ENCODE measurements around the gene RNF11. TPM values are rescaled to one million over a fixed set of nuclear protein-coding genes. Genes with fewer than 3 reads are reported as not detected.

Gene RNF11, protein sequence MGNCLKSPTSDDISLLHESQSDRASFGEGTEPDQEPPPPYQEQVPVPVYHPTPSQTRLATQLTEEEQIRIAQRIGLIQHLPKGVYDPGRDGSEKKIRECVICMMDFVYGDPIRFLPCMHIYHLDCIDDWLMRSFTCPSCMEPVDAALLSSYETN
- total RNA-seq (2014; rRNA removed; shearing (Covaris generic)): 145 and 160 TPM in 2 replicates

DNA sequence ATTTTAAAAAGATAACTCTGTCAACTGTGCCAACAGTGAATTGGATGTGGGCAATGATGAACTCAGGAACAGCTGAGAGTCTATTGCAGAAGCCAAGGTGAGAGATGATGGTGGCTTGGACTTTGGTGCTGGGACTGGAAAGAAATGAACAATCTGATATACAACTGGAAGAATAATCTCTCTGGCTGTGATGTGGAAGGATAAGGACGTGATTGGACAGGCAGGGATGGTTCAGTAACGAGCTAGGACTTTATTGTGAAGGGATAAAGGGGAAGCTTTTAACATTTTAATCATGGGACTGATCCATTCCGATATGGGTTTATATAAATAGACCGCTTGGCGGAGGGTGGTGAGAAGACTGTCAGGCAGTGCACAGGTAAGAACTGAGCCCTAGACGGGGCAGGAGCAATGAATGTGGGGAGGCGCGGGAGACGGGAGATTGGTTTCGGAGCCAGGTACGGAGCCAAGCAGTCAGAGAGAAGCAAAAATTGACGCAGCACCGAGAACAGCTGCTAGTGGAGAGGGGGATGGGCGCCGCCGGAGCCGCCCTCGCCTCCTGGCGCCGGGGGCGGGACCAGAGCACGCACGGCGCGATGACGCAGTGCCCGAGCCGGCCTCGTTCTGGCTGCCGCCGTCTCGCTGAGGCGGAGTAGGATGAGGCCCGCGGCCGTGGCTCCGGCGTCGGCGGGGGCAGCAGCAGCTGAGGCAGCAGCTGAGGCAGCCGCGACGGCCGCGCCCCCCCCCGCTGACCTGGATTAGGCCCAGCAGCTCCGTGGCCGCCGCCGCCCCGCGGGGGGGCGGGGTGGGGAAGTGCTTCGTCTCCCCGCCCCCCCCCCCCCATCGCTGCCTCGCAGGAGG, at the start of gene RNF11:
Gene RNF11, plus strand, starts transcription at position 601 of the 858 bp plus-strand sequence. CDS start 484 bp downstream, outside the sequence.
- Histone ChIP-seq H3K4me3 (peak within 1 kb of the TSS; percentile 98), H3K9me3 (replicated peaks) (no peaks in the 10 kb centered on the region), H3K27me3 (no peaks in the 10 kb centered on the region), H3K27ac (peak within 1 kb of the TSS; percentile 95), H3K36me3 (peaks cover 7% of the 10 kb centered on the region), H3K4me1 (peaks cover 15% of the 10 kb centered on the region)
- peak; percentile 97 for DNase-seq

DNA sequence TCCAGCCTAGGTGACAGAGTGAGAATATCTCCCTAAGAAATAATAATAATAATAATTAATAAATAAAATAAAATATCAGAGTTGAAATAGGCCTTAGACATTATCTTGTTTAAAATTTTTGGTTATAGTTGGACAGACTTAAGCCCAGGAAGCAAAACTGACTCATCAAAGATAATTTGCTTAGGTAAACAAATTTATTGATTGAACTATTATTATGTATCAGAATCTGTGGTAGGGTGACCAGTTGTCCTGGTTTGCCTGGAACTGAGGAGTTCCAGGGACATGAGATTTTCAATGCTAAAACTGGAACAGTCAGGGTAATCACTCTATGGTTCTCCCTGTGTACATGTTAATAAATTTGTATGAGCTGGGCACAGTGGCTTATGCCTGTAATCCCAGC, 47.8 kb upstream of the RNF11 start:
- no peak overlapping the region for H3K4me3 ChIP-seq
- DNase-seq: no peak
- H3K27ac ChIP-seq: no peak overlapping the region
- no peaks in the 10 kb centered on the region for H3K27me3 ChIP-seq
- H3K4me1 ChIP-seq: peaks cover 4% of the 10 kb centered on the region
- H3K36me3 ChIP-seq: no peaks in the 10 kb centered on the region
- H3K9me3 ChIP-seq (replicated peaks): no peaks in the 10 kb centered on the region

DNA sequence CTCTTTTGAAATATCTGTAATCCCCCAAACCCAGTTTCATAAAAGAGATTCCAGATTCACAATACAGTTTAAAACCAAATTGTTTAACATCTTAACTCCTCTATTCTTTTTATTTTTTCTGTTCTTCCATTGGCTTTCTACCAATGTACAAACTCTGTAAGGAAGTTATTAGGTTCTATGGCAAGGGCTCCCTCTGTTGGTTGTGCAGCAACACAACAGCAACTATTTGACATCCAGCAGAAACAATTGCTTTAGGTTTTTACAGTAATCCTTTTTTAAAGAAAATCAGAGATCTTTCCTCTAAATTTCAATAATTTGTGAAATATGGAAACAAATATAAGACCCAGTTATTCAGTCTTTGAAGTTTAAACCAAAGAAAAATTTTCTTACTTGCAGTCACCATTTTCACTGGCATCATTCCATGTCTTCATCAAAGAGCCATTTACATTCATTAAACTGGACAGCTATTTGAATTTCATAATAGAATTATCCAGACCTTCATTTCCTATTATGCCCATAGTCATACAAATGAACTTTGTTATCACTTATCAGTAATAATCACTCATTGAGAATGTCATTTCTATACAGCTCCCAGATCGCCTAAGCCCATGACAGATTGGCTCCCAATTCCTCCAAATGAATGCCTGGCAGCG, 46.5 kb upstream of the RNF11 start:
- Histone ChIP-seq H3K36me3 (no peaks in the 10 kb centered on the region), H3K9me3 (replicated peaks) (no peaks in the 10 kb centered on the region), H3K27me3 (no peaks in the 10 kb centered on the region), H3K4me1 (peaks cover 4% of the 10 kb centered on the region; the same call in 1 of the 2 replicates), H3K4me3 (no peak overlapping the region), H3K27ac (no peak overlapping the region)
- DNase-seq: peak; percentile 53 to 85

GRCh38 chr1:51190961-51191360, 45.1 kb upstream of the RNF11 start:
- peaks cover 4% of the 10 kb centered on the region; the same call in 1 of the 2 replicates for H3K4me1 ChIP-seq
- H3K27ac ChIP-seq: no peak overlapping the region
- no peaks in the 10 kb centered on the region for H3K36me3 ChIP-seq
- no peaks in the 10 kb centered on the region for H3K27me3 ChIP-seq
- H3K9me3 ChIP-seq (replicated peaks): no peaks in the 10 kb centered on the region
- DNase-seq: no peak
- no peak overlapping the region for H3K4me3 ChIP-seq

- Histone ChIP-seq H3K9me3 (replicated peaks) (no peaks in the 10 kb centered on the region), H3K4me1 (peaks cover 4% of the 10 kb centered on the region; the same call in 1 of the 2 replicates), H3K27ac (no peak overlapping the region), H3K36me3 (no peaks in the 10 kb centered on the region), H3K4me3 (no peak overlapping the region), H3K27me3 (no peaks in the 10 kb centered on the region)
- peak; percentile 78 to 91 for DNase-seq
Measured at GRCh38 chr1:51192213-51192843, 43.7 kb upstream of the RNF11 start.

GRCh38 chr1:51193564-51193963, 42.5 kb upstream of the RNF11 start:
- no peaks in the 10 kb centered on the region for H3K36me3 ChIP-seq
- DNase-seq: no peak
- no peak overlapping the region for H3K27ac ChIP-seq
- no peak overlapping the region for H3K4me3 ChIP-seq
- H3K4me1 ChIP-seq: peaks cover 4% of the 10 kb centered on the region; the same call in 1 of the 2 replicates
- H3K27me3 ChIP-seq: no peaks in the 10 kb centered on the region
- no peaks in the 10 kb centered on the region for H3K9me3 ChIP-seq (replicated peaks)

GRCh38 chr1:51203121-51203873, 32.8 kb upstream of the RNF11 start:
- H3K27me3 ChIP-seq: no peaks in the 10 kb centered on the region
- H3K4me3 ChIP-seq: no peak overlapping the region
- no peaks in the 10 kb centered on the region for H3K36me3 ChIP-seq
- H3K9me3 ChIP-seq (replicated peaks): no peaks in the 10 kb centered on the region
- DNase-seq: no peak
- no peaks in the 10 kb centered on the region; the same call in 1 of the 2 replicates for H3K4me1 ChIP-seq
- H3K27ac ChIP-seq: no peak overlapping the region

- Histone ChIP-seq H3K4me1 (no peaks in the 10 kb centered on the region; the same call in 1 of the 2 replicates), H3K4me3 (no peak overlapping the region), H3K27ac (no peak overlapping the region), H3K9me3 (replicated peaks) (no peaks in the 10 kb centered on the region), H3K36me3 (no peaks in the 10 kb centered on the region), H3K27me3 (no peaks in the 10 kb centered on the region)
- DNase-seq: no peak
Measured at GRCh38 chr1:51203874-51204245, 32.2 kb upstream of the RNF11 start.

DNA sequence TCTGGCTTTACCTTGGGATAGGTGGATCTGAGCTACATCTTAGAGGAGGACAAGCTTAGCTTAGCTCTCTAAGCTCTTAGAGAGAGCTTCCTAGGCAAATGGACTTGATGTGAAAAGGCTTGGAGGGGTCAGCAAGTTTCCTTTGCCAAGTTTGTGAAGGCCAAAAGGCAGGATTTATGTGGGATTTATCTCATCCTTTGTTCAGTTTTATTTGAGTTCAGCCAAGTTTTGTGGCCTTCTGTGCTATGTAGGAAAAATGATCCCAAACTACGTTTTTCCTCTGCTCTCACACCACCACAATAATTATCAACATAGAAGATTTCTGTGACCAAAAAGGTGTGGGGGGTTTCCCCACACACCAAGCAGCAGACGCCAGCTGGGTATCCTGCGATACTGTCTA, 26.0 kb upstream of the RNF11 start:
- DNase-seq: no peak
- no peaks in the 10 kb centered on the region for H3K27me3 ChIP-seq
- no peaks in the 10 kb centered on the region for H3K4me1 ChIP-seq
- no peak overlapping the region for H3K4me3 ChIP-seq
- H3K27ac ChIP-seq: no peak overlapping the region
- no peaks in the 10 kb centered on the region for H3K9me3 ChIP-seq (replicated peaks)
- no peaks in the 10 kb centered on the region for H3K36me3 ChIP-seq

- H3K27me3 ChIP-seq: no peaks in the 10 kb centered on the region
- no peaks in the 10 kb centered on the region for H3K9me3 ChIP-seq (replicated peaks)
- DNase-seq: no peak
- H3K27ac ChIP-seq: no peak overlapping the region
- no peaks in the 10 kb centered on the region for H3K36me3 ChIP-seq
- no peak overlapping the region for H3K4me3 ChIP-seq
- H3K4me1 ChIP-seq: no peaks in the 10 kb centered on the region
Measured at GRCh38 chr1:51210676-51211075, 25.4 kb upstream of the RNF11 start.

DNA sequence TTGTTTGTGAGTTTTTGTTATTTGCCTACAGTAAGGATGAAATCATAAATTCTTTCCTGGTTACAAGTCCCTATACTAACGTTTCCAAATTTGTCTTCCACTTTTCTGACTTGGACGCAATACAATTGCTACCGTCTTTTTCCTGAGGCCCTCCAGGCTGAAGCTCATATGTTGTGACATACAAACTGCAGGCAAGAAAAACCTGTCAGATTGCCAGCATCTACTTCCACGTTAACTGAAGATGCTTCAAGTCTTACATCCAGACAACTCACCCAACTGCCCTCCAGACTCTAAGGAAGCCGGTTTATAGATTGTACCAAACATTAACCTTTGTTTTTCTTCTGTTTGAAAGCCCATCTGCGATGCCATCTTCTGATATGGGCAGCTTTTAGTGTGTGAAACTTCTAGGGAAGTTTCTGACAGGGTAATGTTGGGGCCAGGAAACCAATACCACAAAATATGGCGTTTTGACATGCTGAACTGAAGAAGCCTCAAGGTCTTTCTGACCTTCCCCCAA, 21.4 kb upstream of the RNF11 start:
- Histone ChIP-seq H3K36me3 (no peaks in the 10 kb centered on the region), H3K27me3 (no peaks in the 10 kb centered on the region), H3K4me1 (no peaks in the 10 kb centered on the region), H3K4me3 (no peak overlapping the region), H3K27ac (no peak overlapping the region), H3K9me3 (replicated peaks) (no peaks in the 10 kb centered on the region)
- DNase-seq: no peak

- Histone ChIP-seq H3K36me3 (no peaks in the 10 kb centered on the region), H3K4me3 (no peak overlapping the region), H3K9me3 (replicated peaks) (no peaks in the 10 kb centered on the region), H3K27me3 (no peaks in the 10 kb centered on the region), H3K4me1 (no peaks in the 10 kb centered on the region), H3K27ac (no peak overlapping the region)
- no peak for DNase-seq
Measured at GRCh38 chr1:51215169-51215568, 20.9 kb upstream of the RNF11 start.

GRCh38 chr1:51216631-51217030, 19.4 kb upstream of the RNF11 start:
- no peak overlapping the region for H3K4me3 ChIP-seq
- H3K36me3 ChIP-seq: no peaks in the 10 kb centered on the region
- no peaks in the 10 kb centered on the region for H3K9me3 ChIP-seq (replicated peaks)
- no peak overlapping the region for H3K27ac ChIP-seq
- H3K27me3 ChIP-seq: no peaks in the 10 kb centered on the region
- H3K4me1 ChIP-seq: 0 out of 2 replicates have a peak, but pooled peaks cover 3% of the 10 kb centered on the region
- DNase-seq: no peak

- H3K27me3 ChIP-seq: no peaks in the 10 kb centered on the region
- H3K27ac ChIP-seq: no peak overlapping the region
- no peak for DNase-seq
- H3K9me3 ChIP-seq (replicated peaks): no peaks in the 10 kb centered on the region
- H3K4me1 ChIP-seq: 0 out of 2 replicates have a peak, but pooled peaks cover 3% of the 10 kb centered on the region
- no peak overlapping the region for H3K4me3 ChIP-seq
- H3K36me3 ChIP-seq: no peaks in the 10 kb centered on the region
Measured at GRCh38 chr1:51217101-51217500, 19.0 kb upstream of the RNF11 start.

Measured in SJCRH30 (cell line).